Muscle layer of duodenum (tissue), 2 donors: ENCODE measurements around the gene SPO11.

Experiments used
- H3K27ac ChIP-seq: one replicate; pipeline ENCODE4 v1.7.0; 2013; ENCODE audit warnings: mild to moderate bottlenecking, low read length
- H3K27me3 ChIP-seq: one replicate; pipeline ENCODE4 v1.7.0; 2013; ENCODE audit warnings: low read depth, mild to moderate bottlenecking, control low read depth, low read length
- H3K36me3 ChIP-seq, 2 donors: one replicate each; pipeline ENCODE4 v1.7.0; 2013; ENCODE audit warnings: low read length in 2 of 2, control low read depth in 1 of 2, mild to moderate bottlenecking in 1 of 2; ENCODE audit not compliant: insufficient read depth in 2 of 2, control insufficient read depth in 1 of 2
- H3K4me1 ChIP-seq, 2 donors: one replicate each; pipeline ENCODE4 v1.7.0; 2013; ENCODE audit warnings: low read length in 2 of 2, mild to moderate bottlenecking in 2 of 2, control low read depth in 1 of 2, moderate library complexity in 1 of 2; ENCODE audit not compliant: insufficient read depth in 2 of 2, control insufficient read depth in 1 of 2
- H3K4me3 ChIP-seq, 2 donors: one replicate each; pipeline ENCODE4 v1.7.0; 2013; ENCODE audit warnings: low read length in 2 of 2, low read depth in 1 of 2, mild to moderate bottlenecking in 1 of 2
- H3K9me3 ChIP-seq, 2 donors: one replicate each; pipeline ENCODE4 v1.7.0; 2013; ENCODE audit warnings: low read length in 2 of 2, control low read depth in 1 of 2, mild to moderate bottlenecking in 1 of 2; ENCODE audit not compliant: control insufficient read depth in 1 of 2
- donor health status: healthy.

The SPO11 gene, protein sequence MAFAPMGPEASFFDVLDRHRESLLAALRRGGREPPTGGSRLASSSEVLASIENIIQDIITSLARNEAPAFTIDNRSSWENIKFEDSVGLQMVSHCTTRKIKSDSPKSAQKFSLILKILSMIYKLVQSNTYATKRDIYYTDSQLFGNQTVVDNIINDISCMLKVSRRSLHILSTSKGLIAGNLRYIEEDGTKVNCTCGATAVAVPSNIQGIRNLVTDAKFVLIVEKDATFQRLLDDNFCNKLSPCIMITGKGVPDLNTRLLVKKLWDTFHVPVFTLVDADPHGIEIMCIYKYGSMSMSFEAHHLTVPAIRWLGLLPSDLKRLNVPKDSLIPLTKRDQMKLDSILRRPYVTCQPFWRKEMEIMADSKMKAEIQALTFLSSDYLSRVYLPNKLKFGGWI

DNA sequence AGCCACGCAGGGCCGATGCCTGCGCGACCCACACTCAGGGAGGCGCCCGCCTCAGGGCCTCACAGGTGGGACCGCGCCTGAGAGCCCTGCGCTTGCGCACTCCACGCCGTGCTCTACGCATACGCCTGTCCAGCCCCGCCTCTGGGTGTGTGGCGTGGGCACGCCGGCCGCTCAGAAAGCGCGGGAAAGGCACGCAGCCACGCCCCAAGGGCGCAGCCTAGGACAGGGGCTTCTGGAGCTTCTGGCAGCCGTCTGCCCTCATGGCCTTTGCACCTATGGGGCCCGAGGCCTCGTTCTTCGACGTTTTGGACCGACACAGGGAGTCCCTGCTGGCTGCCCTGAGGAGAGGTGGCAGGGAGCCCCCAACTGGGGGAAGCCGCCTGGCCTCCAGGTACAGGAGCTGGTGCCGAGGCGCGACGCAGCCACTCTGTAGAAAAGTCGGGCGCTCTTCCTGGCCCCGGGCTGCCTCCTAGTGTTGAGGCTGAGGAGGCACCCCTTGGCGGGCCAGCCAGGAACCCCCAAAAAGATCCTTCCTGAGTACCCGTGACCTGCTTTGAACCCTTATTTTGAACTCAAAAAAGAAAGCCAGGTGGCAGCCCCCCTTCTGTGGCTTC is at the start of gene SPO11:
TSS of gene SPO11 (plus strand) at position 196 of the 614 bp plus-strand sequence. CDS start at position 261, 65 bp downstream.
- H3K27ac ChIP-seq, result no peak within 1 kb of the TSS
- H3K4me3 ChIP-seq, result no peak within 1 kb of the TSS
- H3K9me3 ChIP-seq, result no peaks in the 10 kb centered on the region
- H3K4me1 ChIP-seq, result no peaks in the 10 kb centered on the region
- H3K27me3 ChIP-seq, result no peaks in the 10 kb centered on the region
- H3K36me3 ChIP-seq, result no peaks in the 10 kb centered on the region

DNA sequence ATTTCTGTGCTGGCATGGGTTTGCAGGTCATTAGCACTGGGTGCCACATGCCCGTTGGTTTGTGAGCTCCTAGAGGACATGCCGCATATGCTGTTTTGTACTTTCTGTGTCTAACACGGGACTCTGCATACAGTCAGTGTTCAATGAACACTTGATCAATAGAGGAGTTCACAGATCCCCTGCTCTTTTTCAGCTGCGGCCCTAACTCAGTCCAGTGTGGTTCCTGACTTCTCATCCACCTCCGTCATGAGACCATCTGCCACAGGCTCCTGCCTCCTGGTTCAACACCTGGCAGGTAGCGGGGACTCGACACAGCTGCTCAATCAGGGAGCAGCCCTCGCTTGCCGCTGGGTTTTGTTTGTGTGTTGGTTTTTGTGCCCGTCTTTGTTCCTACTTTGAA is 49.4 kb upstream of the SPO11 start:
- Histone ChIP-seq H3K9me3 (no peaks in the 10 kb centered on the region), H3K4me1 (no peaks in the 10 kb centered on the region), H3K4me3 (no peak overlapping the region), H3K27ac (no peak overlapping the region), H3K36me3 (no peaks in the 10 kb centered on the region), H3K27me3 (no peaks in the 10 kb centered on the region)

DNA sequence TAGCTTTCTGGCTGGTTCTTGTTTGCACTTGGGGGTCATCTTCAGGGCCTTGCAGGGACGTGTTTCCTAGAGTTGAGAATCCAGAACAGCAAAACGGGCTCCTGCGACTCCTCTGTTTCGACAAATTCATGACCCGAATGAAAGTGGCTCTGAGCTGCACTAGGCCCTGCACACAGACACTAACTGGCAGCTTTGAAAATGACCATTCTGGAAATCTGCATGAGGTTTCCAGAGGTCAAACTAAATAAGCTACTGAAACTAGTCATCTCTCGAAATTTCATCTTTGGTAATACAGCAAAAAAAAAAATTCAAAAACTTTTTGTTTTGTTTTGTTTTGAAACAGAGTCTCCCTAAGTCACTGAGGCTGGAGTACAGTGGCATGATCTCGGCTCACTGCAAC is 47.7 kb upstream of the SPO11 start:
- H3K4me3 ChIP-seq, result no peak overlapping the region
- no peaks in the 10 kb centered on the region for H3K4me1 ChIP-seq
- H3K9me3 ChIP-seq, result no peaks in the 10 kb centered on the region
- no peaks in the 10 kb centered on the region for H3K27me3 ChIP-seq
- no peaks in the 10 kb centered on the region for H3K36me3 ChIP-seq
- H3K27ac ChIP-seq, result no peak overlapping the region

DNA sequence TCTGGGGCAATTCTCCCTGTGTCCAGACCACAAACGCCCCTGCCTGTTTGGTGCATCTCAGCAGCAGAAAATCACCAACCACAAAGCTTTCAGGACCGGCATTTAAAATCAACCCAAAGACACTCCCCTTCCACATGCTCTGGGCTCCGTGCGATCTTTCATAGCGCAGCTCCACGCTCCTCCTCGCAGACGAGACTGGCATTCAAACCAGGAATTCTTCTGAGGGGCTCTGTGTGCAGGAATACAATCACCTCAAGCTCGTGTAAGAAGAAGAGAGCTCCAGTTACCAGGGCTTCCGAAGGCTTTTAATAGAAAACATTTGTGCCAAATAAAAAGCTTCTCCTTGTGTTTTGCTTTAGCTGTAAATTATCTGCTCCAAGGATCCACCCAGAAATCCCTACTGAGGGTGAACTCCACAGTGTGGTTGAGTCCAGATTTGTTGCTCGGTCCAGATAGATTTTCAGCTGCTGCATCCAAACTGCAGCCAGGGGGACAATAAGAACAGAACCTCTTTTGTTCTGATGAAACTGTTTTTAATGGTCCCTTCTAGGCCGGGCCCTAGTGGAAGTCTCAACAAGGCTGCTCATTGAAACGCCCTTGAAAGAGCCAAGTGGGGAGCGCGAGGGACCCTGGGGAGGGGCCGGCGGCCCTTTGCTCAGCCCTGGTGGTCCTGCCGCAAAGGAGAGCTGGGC is 46.8 kb upstream of the SPO11 start:
- Histone ChIP-seq H3K27me3 (no peaks in the 10 kb centered on the region), H3K36me3 (no peaks in the 10 kb centered on the region), H3K4me1 (peaks cover 0 to 3% of the 10 kb centered on the region in 2 donors), H3K9me3 (no peaks in the 10 kb centered on the region), H3K27ac (no peak overlapping the region), H3K4me3 (no peak overlapping the region)

DNA sequence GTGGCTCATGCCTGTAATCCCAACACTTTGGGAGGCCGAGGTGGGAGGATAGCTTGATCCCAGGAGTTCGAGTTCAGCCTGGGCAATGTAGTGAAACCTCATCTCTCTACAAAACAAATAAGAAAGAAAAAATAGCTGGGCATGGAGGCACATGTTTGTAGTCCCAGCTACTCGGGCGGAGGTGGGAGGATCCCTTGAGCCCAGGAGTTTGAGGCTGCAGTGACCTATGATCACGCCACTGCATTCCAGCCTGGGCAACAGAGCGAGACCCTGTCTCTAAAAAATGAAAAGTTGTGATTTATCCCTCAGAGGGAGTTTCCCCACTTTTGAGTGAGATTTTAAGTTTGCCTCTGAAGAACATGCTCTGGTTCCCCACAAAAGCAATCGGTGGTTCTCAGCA is 45.7 kb upstream of the SPO11 start:
- Histone ChIP-seq H3K36me3 (no peaks in the 10 kb centered on the region), H3K27ac (no peak overlapping the region), H3K4me1 (peaks cover 0 to 13% of the 10 kb centered on the region in 2 donors), H3K4me3 (no peak overlapping the region), H3K27me3 (no peaks in the 10 kb centered on the region), H3K9me3 (no peaks in the 10 kb centered on the region)

DNA sequence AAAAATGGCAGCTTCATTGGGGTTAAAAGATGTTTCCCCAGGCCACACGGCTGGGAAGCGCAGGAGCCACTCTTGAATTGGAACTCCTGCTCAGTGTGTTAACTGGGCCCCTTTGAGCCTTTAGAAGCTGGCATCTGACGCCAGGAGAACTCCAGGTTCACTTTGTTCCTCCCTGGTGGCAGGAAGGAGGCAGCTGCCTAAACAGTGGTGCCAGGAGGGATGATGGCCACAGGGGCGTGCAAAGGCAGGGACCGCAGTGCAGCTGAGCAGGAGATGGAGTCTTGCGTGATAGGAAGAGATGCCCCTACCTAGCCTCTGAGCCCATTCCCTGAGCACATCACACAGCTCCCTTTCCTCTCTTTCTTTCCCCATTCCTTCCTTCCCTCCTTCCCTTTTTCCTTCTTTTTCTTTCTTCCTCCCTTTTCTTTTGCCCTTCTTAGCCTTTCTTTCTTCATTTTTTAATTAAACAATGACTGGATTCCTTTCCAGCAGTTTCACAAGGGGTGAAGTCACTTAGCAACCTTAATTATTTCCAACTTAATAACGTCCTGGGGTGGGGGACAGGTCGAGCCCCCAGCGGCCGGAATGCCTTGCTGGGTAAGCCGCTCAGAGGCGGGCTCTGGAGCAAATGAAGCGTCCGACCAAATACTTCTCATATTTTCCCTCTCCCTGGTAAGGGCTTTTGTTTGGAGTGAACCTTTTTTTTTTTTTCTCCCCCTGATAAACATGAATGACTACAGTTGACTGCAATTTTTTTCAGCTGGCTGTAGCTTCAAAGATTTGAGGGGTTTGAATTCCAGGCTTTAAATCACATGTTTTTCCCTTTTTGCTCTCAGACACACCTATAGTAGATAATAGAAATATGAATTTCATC is 42.4 kb upstream of the SPO11 start:
- Histone ChIP-seq H3K4me3 (no peak overlapping the region), H3K27ac (no peak overlapping the region), H3K36me3 (no peaks in the 10 kb centered on the region), H3K4me1 (peaks cover 0 to 18% of the 10 kb centered on the region in 2 donors), H3K9me3 (no peaks in the 10 kb centered on the region), H3K27me3 (no peaks in the 10 kb centered on the region)

DNA sequence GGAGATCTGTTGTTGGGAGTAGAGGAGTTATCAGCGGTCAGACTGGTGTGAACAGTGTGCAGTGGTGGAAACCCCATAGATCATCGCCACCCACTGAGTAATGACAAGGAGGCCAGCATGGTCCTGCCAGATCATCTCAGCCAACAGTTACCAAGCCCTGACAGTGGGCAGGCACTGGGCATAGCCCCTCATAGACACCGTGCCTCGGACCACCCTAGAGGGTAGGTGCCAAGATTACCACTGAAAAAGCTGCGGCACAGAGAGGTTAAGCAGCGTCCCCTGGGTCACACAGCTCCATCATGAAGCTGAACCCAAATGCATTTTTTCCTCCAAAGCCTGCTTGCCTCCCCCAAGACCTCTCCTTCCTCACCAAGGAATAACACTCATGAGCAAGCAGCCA is 41.7 kb upstream of the SPO11 start:
- H3K4me3 ChIP-seq, result no peak overlapping the region

DNA sequence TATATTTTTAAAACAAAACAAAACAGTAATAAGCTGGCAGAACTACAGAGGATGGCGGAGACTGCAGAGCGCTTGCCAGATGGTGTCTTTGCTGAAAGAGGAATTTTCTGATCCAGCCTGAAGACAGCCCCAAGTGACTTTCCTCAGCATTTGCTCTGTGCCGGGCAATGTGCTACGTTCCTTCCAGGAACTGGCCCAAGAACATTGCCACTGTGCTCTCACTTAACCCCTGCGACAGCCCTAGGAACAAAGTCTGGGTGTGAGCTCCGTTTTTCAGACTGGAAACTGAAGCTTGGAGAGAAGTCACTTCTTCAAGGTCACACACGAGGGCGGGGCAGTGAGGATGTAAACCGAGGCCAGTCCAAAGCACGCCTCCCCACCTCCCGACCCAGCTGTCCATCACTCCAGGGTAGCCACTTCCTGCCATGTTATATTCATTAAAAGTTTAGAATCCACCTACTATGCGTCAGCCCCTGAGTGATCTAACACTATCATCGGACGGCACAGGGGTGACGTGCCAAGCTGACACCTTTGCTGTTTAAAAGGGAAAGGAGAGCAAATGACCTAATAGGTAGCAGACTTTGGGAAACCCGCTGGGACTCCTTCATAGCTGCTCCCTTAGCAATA is 40.8 kb upstream of the SPO11 start:
- Histone ChIP-seq H3K4me1 (peaks cover 0 to 18% of the 10 kb centered on the region in 2 donors), H3K4me3 (no peak overlapping the region), H3K9me3 (no peaks in the 10 kb centered on the region), H3K27me3 (no peaks in the 10 kb centered on the region), H3K27ac (no peak overlapping the region), H3K36me3 (no peaks in the 10 kb centered on the region)

More for the DNA sequence above, 41.7 kb upstream of the SPO11 start:
- H3K4me1 ChIP-seq, result peaks cover 0 to 18% of the 10 kb centered on the region in 2 donors
- no peaks in the 10 kb centered on the region for H3K9me3 ChIP-seq
- H3K27ac ChIP-seq, result no peak overlapping the region
- H3K27me3 ChIP-seq, result no peaks in the 10 kb centered on the region
- no peaks in the 10 kb centered on the region for H3K36me3 ChIP-seq

DNA sequence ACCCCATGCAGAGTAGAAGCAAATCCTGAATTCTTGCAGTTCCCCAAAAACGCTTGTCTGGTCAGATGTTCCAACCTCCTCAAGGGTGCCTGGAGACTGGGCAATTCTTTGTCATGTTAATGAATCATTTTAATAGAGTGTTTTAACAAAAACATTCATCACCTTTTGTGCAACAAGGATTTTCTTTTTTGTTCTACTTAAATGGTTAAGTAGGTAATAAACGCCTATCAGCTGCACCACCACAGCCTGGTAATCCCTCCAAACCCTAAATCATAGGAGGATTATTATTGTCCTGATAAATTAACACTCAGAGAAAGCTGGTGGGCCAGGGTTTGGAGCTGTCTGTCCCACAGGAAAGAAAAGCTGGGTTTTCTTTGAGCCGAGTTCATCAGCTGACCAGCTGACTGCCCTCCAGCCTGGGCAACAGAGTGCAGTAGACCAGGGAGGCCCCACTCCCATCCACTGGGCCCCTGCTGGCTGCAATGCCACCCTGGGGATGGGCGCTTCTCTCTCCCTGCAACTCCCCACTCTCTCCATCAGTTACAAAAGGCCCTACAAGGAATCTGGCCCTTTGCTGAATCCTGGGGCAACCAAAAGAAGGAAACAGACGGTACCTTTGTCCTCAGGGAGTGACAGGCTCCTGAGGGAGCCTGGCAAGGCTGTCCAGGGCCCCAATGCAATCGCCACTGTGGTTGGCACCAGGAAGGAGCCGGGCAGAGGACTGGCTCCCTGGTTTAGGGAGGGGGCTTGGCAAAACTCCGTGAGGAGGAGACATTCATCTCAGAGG is 40.0 kb upstream of the SPO11 start:
- H3K4me1 ChIP-seq, result peaks cover 0 to 18% of the 10 kb centered on the region in 2 donors
- H3K36me3 ChIP-seq, result no peaks in the 10 kb centered on the region
- no peaks in the 10 kb centered on the region for H3K9me3 ChIP-seq
- no peak overlapping the region for H3K4me3 ChIP-seq
- H3K27me3 ChIP-seq, result no peaks in the 10 kb centered on the region
- no peak overlapping the region for H3K27ac ChIP-seq

DNA sequence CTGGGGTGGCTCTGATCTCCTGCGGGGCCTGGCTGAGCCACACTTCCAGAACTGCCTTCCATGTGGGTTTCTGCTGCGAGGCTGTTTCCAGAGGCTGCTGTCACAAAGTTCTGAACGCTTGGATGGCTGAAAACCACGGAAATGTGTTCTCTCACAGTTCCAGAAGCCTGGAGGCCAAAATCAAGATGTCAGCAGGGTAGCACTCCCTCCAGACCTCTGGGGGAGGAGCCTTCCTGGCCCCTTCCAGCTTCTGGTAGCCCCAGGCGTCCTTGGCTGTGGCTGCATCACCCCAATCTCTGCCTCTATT is 39.5 kb upstream of the SPO11 start:
- Histone ChIP-seq H3K27ac (no peak overlapping the region), H3K27me3 (no peaks in the 10 kb centered on the region), H3K9me3 (no peaks in the 10 kb centered on the region), H3K4me1 (peaks cover 0 to 18% of the 10 kb centered on the region in 2 donors), H3K4me3 (no peak overlapping the region), H3K36me3 (no peaks in the 10 kb centered on the region)
